HL-60/S4 treated with retinoic acid at 250 ng/mL for 4 days and 3 days (cell line): ENCODE results near the gene MED26.

Experiments
- in situ Hi-C: fragments of 300-500 bp; cut with MboI; formaldehyde crosslinking; loops from 2 replicates; pipeline ENCODE4 v1.7.0; 2022; ENCODE audit warnings: low sequenced_read_pairs

MED26 gene

GRCh38 chr19:16591803-16592556 is 36.0 kb downstream of the MED26 start:
- in situ Hi-C loops, result no loop called here

DNA sequence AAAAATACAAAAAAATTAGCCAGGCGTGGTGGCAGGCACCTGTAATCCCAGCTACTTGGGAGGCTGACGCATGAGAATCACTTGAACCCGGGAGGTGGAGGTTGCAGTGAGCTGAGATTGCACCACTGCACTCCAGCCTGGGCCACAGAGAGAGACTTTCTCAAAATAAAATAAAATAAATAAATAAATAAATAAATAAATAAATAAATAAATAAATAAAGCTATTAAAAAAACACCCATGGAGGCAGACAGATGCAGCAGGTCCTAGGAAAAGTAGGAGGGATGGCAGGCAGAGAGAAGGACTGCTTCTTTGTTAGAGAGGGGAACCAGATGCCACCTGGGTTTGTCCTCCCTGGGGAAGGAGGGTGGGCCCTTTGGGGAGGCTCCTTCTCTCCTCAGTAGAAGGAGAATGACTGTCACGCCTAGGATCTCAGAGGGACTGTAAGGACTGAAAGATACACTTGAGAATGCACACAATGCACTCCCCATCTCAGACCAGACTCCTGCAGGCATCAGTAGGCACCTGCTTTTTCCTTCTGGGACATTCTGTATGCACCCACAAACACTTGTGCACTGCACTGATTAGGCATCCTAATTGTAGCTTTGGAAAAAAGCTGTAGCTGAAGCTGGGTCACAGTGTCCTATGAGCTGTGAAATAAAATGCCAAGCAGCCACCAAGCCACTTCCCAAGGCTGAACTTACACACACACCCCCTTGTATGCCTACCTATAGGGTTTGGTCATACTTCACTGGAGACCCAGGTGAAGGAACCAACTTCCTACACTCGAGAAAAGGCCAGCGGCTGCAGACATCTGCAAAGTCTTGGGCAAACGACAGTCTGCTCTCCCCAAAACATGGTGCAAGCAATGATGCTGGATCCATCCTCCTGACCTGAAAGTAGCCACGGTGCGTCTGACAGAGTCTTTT is 36.9 kb downstream of the MED26 start:
- in situ Hi-C loops, result no loop called here

DNA sequence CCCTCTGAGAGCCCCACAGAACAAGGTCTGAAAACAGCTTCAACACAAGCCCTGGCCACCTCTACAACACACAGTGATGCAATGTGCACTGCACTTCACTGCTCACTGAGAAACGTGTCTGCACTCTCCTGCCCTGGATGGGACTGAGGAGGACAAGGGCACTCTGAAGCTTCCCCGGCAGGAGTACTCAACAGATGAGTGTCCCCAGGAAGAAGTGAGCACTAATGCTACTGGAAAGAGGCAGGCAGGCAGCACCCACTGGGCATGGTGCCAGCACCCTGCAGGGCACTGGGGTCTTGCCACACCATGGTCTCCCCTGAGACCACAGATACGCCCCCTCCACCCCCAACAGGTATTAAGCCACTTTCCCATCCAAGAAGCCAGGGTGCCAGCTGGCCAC is 38.1 kb downstream of the MED26 start:
- in situ Hi-C loops, result no loop called here

DNA sequence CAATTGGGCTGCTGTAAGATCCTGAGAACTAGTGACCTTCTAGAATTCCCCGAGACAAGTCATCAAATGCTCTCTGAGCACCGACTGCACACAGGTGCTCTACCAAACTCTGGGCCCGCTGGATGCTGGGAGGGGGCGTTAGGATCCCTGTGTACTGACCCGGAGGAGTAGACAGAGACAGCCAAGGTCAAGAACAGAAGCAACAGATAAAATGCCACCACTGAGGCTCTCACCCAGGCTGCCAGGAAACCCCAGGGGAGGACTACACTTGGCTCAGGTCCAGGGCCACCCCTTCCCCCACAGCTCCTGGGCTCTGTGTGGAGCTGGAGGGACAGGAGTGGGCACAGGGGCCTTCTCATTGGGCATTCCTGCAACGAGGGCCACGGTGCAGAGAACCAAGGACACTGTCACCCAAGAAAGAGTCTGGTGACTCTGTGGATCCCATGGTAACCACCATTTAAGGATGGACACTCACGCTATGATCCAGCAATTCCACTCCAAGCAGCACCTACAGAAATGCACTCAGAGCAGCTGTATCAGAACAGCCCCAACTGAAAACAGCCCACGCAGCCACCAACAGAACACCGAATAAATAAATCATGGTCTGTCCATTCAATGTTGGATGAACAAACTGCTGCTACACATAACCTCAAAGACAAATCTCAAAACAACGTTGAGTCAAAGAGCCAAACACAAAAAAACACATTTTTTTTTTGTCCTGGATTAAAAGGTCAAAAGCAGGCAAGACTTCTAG is 39.0 kb downstream of the MED26 start:
- in situ Hi-C loops, result no loop called here

GRCh38 chr19:16587833-16588823 is 39.9 kb downstream of the MED26 start:
- in situ Hi-C loops, result no loop called here

GRCh38 chr19:16586991-16587832 is 40.8 kb downstream of the MED26 start:
- in situ Hi-C loops, result no loop called here

DNA sequence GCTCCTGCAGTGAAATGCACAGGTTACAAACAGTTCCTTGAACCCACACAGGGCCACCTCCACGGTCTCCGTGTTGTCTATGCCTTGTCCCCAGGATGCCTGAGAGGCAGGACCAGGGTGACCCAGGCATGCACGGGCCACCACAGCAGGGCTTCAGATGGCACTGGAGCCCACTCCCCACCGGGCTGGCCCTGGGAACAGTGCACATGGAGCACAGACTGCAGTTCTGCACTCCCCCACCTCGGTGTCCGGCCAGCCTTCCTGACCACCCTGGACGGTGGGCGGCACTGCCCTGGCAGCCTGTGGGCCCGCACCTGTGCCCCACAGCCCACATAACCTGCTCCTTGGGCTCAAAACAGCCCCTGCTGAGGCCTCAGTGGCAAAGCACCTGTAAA is 41.5 kb downstream of the MED26 start:
- in situ Hi-C loops, result no loop called here

- in situ Hi-C loops, result no loop called here
These were observed 42.1 kb downstream of the MED26 start for GRCh38 chr19:16585808-16586476.

DNA sequence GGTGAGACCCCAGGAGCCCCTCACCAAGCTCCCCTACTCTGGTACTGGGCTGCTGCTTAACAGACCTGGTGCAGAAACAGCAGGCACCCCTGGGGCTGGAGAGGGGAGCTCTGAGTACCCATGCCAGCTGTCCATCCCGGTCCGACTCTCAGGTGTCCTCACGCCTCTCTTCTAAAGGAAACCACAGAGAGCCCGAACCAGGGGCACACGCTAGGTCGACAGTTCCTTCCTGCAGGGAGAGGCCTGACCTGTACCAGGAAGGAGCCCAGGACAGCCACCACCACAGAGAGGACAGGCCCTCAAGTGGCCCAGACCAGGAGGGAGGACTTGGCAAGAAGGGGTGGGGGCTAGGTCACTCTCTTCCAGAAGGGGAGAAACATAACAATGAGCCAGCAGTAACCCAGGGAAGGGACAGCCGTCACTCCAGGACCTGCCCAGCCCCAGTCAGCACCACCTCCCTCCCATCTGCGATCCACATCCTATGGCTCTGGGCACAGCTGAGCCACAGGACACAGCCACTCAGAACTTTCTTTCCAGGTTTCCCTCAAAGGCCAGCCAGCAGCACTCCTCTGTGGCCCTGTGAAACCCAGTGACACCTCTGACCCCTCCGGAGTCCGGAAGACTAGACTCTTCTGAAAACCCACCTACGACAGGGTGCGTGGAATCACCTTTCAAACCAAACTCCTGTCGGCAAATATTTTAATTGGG is 42.8 kb downstream of the MED26 start:
- in situ Hi-C loops, result no loop called here

GRCh38 chr19:16584248-16585093 is 43.5 kb downstream of the MED26 start:
- in situ Hi-C loops, result no loop called here

DNA sequence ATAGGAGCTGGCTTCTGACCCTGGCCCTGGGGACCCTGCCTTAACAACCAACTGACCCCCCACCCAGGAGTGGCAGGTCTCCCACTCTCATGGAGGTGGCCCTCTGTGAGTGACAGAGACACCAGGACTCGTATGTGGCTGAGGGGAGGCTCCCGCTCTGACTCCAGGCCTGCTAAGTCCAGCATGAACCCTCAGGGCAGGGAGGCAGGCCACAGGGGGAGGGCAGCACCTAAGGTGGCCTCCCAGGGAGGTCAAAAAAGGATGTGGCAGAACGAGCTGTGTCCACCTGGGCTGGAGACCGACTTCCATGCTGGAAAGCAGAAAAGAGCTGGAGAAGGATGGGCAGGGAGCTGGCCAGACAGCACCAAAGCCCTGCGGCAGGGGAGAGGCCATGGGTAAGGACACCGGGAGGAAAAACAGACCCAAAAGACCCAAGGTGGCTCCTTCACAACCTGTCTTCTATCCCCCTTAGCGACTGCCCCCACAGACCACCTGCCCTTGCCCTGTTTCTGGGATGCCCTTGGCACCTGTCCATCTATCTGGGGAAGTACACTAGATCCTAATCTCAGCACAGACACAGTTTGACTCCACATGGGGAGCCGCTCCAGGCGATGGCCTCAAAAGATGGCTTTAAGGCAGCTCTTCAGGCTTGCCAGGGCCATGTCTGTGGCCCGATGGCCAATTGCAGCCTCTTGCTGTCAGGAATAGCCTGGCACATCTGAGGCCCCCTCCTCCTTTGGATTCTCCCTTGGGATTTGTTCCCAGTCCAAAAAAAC is 45.3 kb downstream of the MED26 start:
- in situ Hi-C loops, result no loop called here

DNA sequence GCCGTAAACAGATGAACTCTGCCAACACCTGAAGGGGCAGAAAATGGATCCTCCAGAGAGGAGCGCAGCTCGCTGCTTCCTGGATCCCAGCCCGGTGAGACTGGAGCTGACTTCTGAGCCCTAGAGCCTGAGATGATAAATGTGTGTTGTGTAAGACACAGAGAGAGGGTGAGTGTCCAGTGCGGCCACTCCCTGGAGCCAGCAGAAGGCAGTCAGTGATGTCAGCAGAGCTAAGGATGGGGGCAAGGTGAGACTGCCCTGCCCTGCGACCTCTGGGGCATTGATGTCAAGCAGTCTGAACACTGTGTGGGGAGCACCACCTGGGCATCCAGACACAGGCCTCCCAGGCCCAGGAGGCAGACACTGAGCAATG is 46.0 kb downstream of the MED26 start:
- in situ Hi-C loops, result no loop called here

DNA sequence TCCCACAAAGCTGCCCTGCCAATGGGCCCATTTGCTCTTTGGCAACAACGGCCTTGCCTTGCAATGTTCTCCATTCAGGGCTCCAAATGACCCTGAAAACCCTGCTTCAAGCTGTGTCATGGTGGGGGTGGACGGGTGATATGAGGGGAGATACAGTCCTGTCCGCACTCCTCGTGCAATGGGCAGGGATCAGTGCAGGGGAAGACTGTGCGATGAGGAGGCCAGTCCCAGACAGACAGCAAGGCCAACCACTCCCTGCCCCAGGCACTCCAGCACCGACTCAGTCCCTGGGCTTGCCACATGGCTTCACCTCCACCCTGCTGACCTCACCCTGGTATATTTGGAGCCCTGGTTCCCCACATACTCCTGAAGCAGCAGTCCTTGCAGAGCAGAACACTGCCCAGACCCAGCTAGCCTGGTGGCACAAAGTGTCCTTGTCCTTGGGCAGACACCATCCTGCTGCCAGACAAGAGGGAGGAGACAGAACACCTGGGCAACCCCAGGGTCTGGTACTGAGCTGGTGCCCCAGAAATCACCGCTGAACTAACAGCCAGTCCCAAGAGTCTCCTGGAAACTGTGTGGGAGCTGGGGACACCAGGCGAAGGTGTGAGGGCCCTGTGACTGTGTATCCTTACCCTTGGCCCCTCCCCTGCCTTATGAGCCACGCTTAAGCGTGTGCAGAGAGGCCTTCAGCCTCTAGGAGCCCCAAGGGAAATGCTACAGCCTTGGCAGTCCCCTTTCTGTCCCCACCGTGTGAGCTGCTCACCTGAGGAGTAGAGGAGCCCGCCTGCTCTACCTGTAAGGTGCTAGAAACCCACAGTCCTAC is 46.6 kb downstream of the MED26 start:
- in situ Hi-C loops, result no loop called here

- in situ Hi-C loops, result no loop called here
These were observed 48.6 kb downstream of the MED26 start for GRCh38 chr19:16579381-16579780.

DNA sequence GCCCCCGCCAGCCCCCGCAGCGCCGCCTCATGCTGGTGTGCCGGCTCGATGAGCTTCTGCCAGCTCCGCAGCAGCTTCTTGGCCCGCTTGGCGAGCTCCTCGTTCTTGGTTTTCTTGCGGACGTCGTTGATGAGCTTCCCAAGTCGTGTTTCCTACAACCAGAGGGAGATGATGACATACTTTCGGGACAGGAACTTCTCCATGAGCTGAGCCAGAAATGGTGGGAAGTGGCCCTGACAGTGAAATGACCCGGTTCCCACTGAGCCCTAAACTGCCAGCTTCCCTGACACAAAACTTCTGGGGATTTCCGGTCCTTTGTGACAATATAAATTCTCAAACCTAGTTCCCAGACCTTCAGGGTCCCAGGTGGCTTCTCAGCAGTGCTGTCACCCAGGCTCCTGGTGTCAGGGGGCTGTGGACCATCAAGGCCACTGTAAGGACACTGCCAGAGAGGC is 50.4 kb downstream of the MED26 start:
- in situ Hi-C loops, result no loop called here
